Immature natural killer cell (primary cell): ENCODE results near the gene NFYC. TPM values are rescaled to one million over a fixed set of nuclear protein-coding genes. Genes with fewer than 3 reads are reported as not detected.

ENCODE experiments used
- DNase-seq, 3 donors: peaks; one replicate each; pipeline ENCODE4 v3.0.0; 2022; ENCODE audit warnings: mixed read lengths in 1 of 3
- H3K27ac Mint-ChIP-seq, 6 donors: one replicate each; pipeline ENCODE4 v1.8.0; 2020; ENCODE audit warnings: mixed read lengths in 6 of 6, mild to moderate bottlenecking in 5 of 6, inconsistent platforms in 4 of 6, moderate library complexity in 3 of 6
- H3K27me3 Mint-ChIP-seq, 3 donors: one replicate each; pipeline ENCODE4 v1.8.0; 2020 to 2021; ENCODE audit warnings: low read depth in 3 of 3, mild to moderate bottlenecking in 3 of 3, mixed read lengths in 3 of 3, moderate library complexity in 3 of 3, inconsistent platforms in 1 of 3
- H3K36me3 Mint-ChIP-seq, 3 donors: one replicate each; pipeline ENCODE4 v1.8.0; 2020; ENCODE audit warnings: mixed read lengths in 3 of 3, inconsistent platforms in 2 of 3, mild to moderate bottlenecking in 2 of 3
- H3K4me1 Mint-ChIP-seq, 2 donors: one replicate each; pipeline ENCODE4 v1.8.0; 2020; ENCODE audit warnings: inconsistent platforms in 2 of 2, mild to moderate bottlenecking in 2 of 2, mixed read lengths in 2 of 2, moderate library complexity in 1 of 2
- H3K4me3 Mint-ChIP-seq, 5 donors: one replicate each; pipeline ENCODE4 v1.8.0; 2020; ENCODE audit warnings: mild to moderate bottlenecking in 5 of 5, mixed read lengths in 5 of 5, inconsistent platforms in 3 of 5, moderate library complexity in 3 of 5
- H3K9me3 Mint-ChIP-seq, 6 donors: one replicate each; pipeline ENCODE4 v1.8.0; 2020; ENCODE audit warnings: mild to moderate bottlenecking in 6 of 6, mixed read lengths in 6 of 6, inconsistent platforms in 4 of 6, moderate library complexity in 3 of 6
- polyA plus RNA-seq, 3 donors: library from polyadenylated mRNA; unstranded; fragments of 300-500 nt; fragmentation: Illumina TruSeq; gene quantifications; one replicate each; pipeline ENCODE4 v1.2.3, GENCODE V29; 2021

Gene NFYC
- polyA plus RNA-seq, 3 donors from 2014 or later, result 33.8 to 66.0 (median 53.4) TPM

- H3K27ac Mint-ChIP-seq, result no peak overlapping the region
- DNase-seq, result no peak
- no peaks in the 10 kb centered on the region for H3K36me3 Mint-ChIP-seq
- H3K9me3 Mint-ChIP-seq, result no peaks in the 10 kb centered on the region
- H3K27me3 Mint-ChIP-seq, result peaks cover 0 to 2% (median 0%) of the 10 kb centered on the region in 3 donors
- peaks cover 0 to 3% of the 10 kb centered on the region in 2 donors for H3K4me1 Mint-ChIP-seq
- no peak overlapping the region for H3K4me3 Mint-ChIP-seq
Measured at GRCh38 chr1:40658751-40659648, 32.5 kb upstream of the NFYC start.

- Mint-ChIP-seq H3K27me3 (peaks cover 0 to 2% (median 0%) of the 10 kb centered on the region in 3 donors), H3K4me3 (no peak overlapping the region)
Measured at GRCh38 chr1:40659649-40659947, 31.9 kb upstream of the NFYC start.

GRCh38 chr1:40661678-40662077 lies 29.8 kb upstream of the NFYC start:
- Mint-ChIP-seq H3K36me3 (no peaks in the 10 kb centered on the region), H3K27ac (no peak overlapping the region), H3K4me3 (no peak overlapping the region), H3K9me3 (no peaks in the 10 kb centered on the region), H3K27me3 (peaks cover 0 to 2% (median 0%) of the 10 kb centered on the region in 3 donors), H3K4me1 (peaks cover 9 to 11% of the 10 kb centered on the region in 2 donors)
- no peak for DNase-seq

More at GRCh38 chr1:40659649-40659947, 31.9 kb upstream of the NFYC start:
- Mint-ChIP-seq H3K4me1 (peaks cover 0 to 3% of the 10 kb centered on the region in 2 donors), H3K9me3 (no peaks in the 10 kb centered on the region), H3K36me3 (no peaks in the 10 kb centered on the region), H3K27ac (no peak overlapping the region)
- DNase-seq, result no peak

- H3K36me3 Mint-ChIP-seq, result no peaks in the 10 kb centered on the region
- no peak for DNase-seq
- peaks cover 0 to 2% (median 0%) of the 10 kb centered on the region in 3 donors for H3K27me3 Mint-ChIP-seq
- H3K27ac Mint-ChIP-seq, result no peak overlapping the region
- no peaks in the 10 kb centered on the region for H3K9me3 Mint-ChIP-seq
- peaks cover 9 to 11% of the 10 kb centered on the region in 2 donors for H3K4me1 Mint-ChIP-seq
- no peak overlapping the region for H3K4me3 Mint-ChIP-seq
Measured at GRCh38 chr1:40662151-40662550, 29.4 kb upstream of the NFYC start.

- H3K27ac Mint-ChIP-seq, result peak overlapping the region in 1 of 6 donors; percentile 53
- peaks cover 0 to 2% (median 2%) of the 10 kb centered on the region in 3 donors for H3K27me3 Mint-ChIP-seq
- DNase-seq, result no peak
- peaks cover 9 to 11% of the 10 kb centered on the region in 2 donors for H3K4me1 Mint-ChIP-seq
- no peaks in the 10 kb centered on the region for H3K36me3 Mint-ChIP-seq
- H3K4me3 Mint-ChIP-seq, result no peak overlapping the region
- H3K9me3 Mint-ChIP-seq, result no peaks in the 10 kb centered on the region
Measured at GRCh38 chr1:40662864-40663263, 28.6 kb upstream of the NFYC start.

- Mint-ChIP-seq H3K4me1 (peaks cover 9 to 11% of the 10 kb centered on the region in 2 donors), H3K27me3 (peaks cover 0 to 2% (median 2%) of the 10 kb centered on the region in 3 donors), H3K4me3 (peak overlapping the region; percentile 12 to 63 (median 49)), H3K9me3 (no peaks in the 10 kb centered on the region), H3K36me3 (no peaks in the 10 kb centered on the region), H3K27ac (no peak overlapping the region)
- no peak for DNase-seq
Measured at GRCh38 chr1:40663324-40664166, 28.0 kb upstream of the NFYC start.

- Mint-ChIP-seq H3K36me3 (no peaks in the 10 kb centered on the region), H3K4me1 (peaks cover 9 to 11% of the 10 kb centered on the region in 2 donors), H3K27me3 (peaks cover 0 to 2% (median 2%) of the 10 kb centered on the region in 3 donors), H3K9me3 (no peaks in the 10 kb centered on the region), H3K4me3 (peak overlapping the region; percentile 46 to 84 (median 70)), H3K27ac (no peak overlapping the region)
- DNase-seq, result no peak
Measured at GRCh38 chr1:40664167-40664537, 27.4 kb upstream of the NFYC start.

GRCh38 chr1:40664791-40665190 lies 26.7 kb upstream of the NFYC start:
- DNase-seq, result no peak
- H3K4me1 Mint-ChIP-seq, result peaks cover 9 to 11% of the 10 kb centered on the region in 2 donors
- H3K27ac Mint-ChIP-seq, result peak overlapping the region in 1 of 6 donors; percentile 76
- no peaks in the 10 kb centered on the region for H3K36me3 Mint-ChIP-seq
- peaks cover 0 to 2% (median 2%) of the 10 kb centered on the region in 3 donors for H3K27me3 Mint-ChIP-seq
- H3K4me3 Mint-ChIP-seq, result peak overlapping the region; percentile 70 to 84 (median 75)
- H3K9me3 Mint-ChIP-seq, result no peaks in the 10 kb centered on the region

GRCh38 chr1:40665335-40666171 lies 26.0 kb upstream of the NFYC start, which contains the start of gene RIMS3:
Gene RIMS3 (minus strand): TSS chr1:40665682. CDS start chr1:40641925, 23,757 bp downstream.
- Mint-ChIP-seq H3K9me3 (no peaks in the 10 kb centered on the region), H3K36me3 (no peaks in the 10 kb centered on the region), H3K27ac (peak within 1 kb of the TSS in 3 of 6 donors; percentile 58 to 81 (median 79)), H3K4me3 (peak within 1 kb of the TSS; percentile 82 to 89 (median 85)), H3K27me3 (peaks cover 0 to 2% (median 2%) of the 10 kb centered on the region in 3 donors), H3K4me1 (peaks cover 9 to 11% of the 10 kb centered on the region in 2 donors)
- DNase-seq, result peak; percentile 82 to 84 (median 83)

GRCh38 chr1:40668769-40669525 lies 22.6 kb upstream of the NFYC start:
- Mint-ChIP-seq H3K9me3 (no peaks in the 10 kb centered on the region), H3K27me3 (peaks cover 0 to 4% (median 3%) of the 10 kb centered on the region in 3 donors), H3K27ac (no peak overlapping the region), H3K4me1 (peaks cover 9% of the 10 kb centered on the region in 2 donors), H3K36me3 (no peaks in the 10 kb centered on the region), H3K4me3 (peak overlapping the region in 2 of 5 donors; percentile 36 to 46)
- DNase-seq, result peak; percentile 67 to 74 (median 72)

- Mint-ChIP-seq H3K9me3 (peaks cover 0 to 1% (median 0%) of the 10 kb centered on the region in 6 donors), H3K27ac (no peak overlapping the region), H3K27me3 (peaks cover 1 to 5% (median 2%) of the 10 kb centered on the region in 3 donors), H3K4me3 (no peak overlapping the region), H3K4me1 (no peaks in the 10 kb centered on the region), H3K36me3 (no peaks in the 10 kb centered on the region)
- DNase-seq, result no peak
Measured at GRCh38 chr1:40673452-40673851, 18.1 kb upstream of the NFYC start.

GRCh38 chr1:40676501-40676900 lies 15.0 kb upstream of the NFYC start:
- Mint-ChIP-seq H3K27ac (no peak overlapping the region), H3K27me3 (peaks cover 1 to 5% (median 2%) of the 10 kb centered on the region in 3 donors), H3K4me3 (no peak overlapping the region), H3K9me3 (peaks cover 0 to 1% (median 0%) of the 10 kb centered on the region in 6 donors), H3K4me1 (no peaks in the 10 kb centered on the region), H3K36me3 (no peaks in the 10 kb centered on the region)
- DNase-seq, result no peak
